Left lung (tissue), 10 donors: ENCODE results near the gene YJEFN3. TPM values are rescaled to one million over a fixed set of nuclear protein-coding genes. Genes with fewer than 3 reads are reported as not detected.

Source experiments
- ATAC-seq: fragments of 200-7000 bp; cut with Tn5 transposase; one replicate; pipeline ENCODE4 v1.9.1; 2020; ENCODE audit warnings: moderate library complexity
- DNase-seq, 4 donors: peaks; one replicate each; pipeline ENCODE4 v3.0.0-alpha.2; 2013 to 2020
- H3K27ac ChIP-seq, 2 donors: fragments of 200-600 bp; sonication (generic) in 1 of 2; one replicate each; pipeline versions ENCODE4 v1.5.0 to v1.8.0; 2020 to 2021
- H3K27me3 ChIP-seq, 2 donors: fragments of 200-600 bp; sonication (generic) in 1 of 2; one replicate each; pipeline versions ENCODE4 v1.5.0 to v1.8.0; 2020 to 2021
- H3K36me3 ChIP-seq, 2 donors: fragments of 200-600 bp; sonication (generic) in 1 of 2; one replicate each; pipeline versions ENCODE4 v1.5.0 to v1.8.0; 2020 to 2021
- H3K4me1 ChIP-seq, 2 donors: fragments of 200-600 bp; one replicate each; pipeline ENCODE4 v1.8.0; 2021
- H3K4me3 ChIP-seq, 2 donors: fragments of 200-600 bp; sonication (generic) in 1 of 2; one replicate each; pipeline versions ENCODE4 v1.5.0 to v1.8.0; 2020 to 2021; ENCODE audit warnings: mild to moderate bottlenecking in 1 of 2
- H3K9me3 ChIP-seq, 2 donors: fragments of 200-600 bp; sonication (generic) in 1 of 2; one replicate each; pipeline versions ENCODE4 v1.5.0 to v1.8.0; 2020 to 2021
- CTCF ChIP-seq, 2 donors: fragments of 200-600 bp; sonication (generic) in 1 of 2; IDR thresholded peaks; one replicate each; pipeline versions ENCODE4 v1.5.0 to v1.8.0; 2021; ENCODE audit warnings: antibody characterized with exemption in 2 of 2
- intact Hi-C, 2 donors: fragments of 100-400 bp; cut with DNase I; formaldehyde crosslinking; loops; one replicate each; pipeline versions ENCODE4 v1.11.2 to v1.14.2; 2022
- polyA plus RNA-seq, 6 donors: library from polyadenylated mRNA; unstranded; fragments of 120-200 nt; gene quantifications; one replicate each; pipeline ENCODE4 v1.2.1, GENCODE V29; 2013; ENCODE audit not compliant: insufficient read length in 6 of 6
- total RNA-seq, 2 donors: library from RNA; stranded (reverse); fragmentation: NEBNext Ultra II Directional; extraction: Animal tissue kit (Norgen Biotek cat#: 25700); gene quantifications; one replicate each; pipeline ENCODE4 v1.2.1, GENCODE V29; 2021
- donor health status: DM: no; HTN: yes; CAD: no.
- donor health status: DM: no; HTN: no; CAD: no.

The YJEFN3 gene
- total and polyA plus RNA-seq, 8 donors = 2.7 to 13.6 (median 11.0) TPM

DNA sequence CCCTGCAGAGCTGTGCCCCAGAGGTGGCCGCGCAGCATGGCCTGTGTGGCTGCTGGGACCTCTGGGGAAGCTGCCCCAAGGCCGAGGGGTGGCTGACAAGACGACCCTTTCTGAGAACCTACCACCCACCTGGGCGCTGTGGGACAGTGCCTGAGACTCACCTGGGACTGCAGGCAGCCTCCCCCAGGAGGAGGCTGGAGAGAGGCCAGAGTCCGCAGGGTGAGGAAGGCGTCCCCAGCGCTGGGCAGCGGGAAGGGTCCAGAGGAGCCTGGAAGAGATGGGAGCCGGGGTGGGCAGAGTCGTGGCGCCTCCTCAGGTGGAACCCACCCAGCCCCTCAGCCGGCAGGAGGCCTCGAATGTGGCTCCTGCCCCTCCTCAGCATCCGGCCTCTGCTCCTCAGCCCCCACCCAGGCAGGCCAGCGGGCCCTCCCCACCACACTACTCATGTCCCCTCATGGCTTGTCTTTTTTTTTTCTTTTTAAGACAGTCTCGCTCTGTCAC, 34.7 kb downstream of the YJEFN3 start:
- intact Hi-C loops = no loop called here
- no peak for TF ChIP-seq CTCF (IDR thresholded peaks at IDR 0.05)

GRCh38 chr19:19566306-19566705, 37.6 kb downstream of the YJEFN3 start:
- Histone ChIP-seq H3K27ac (no peak overlapping the region), H3K36me3 (peaks cover 0 to 7% of the 10 kb centered on the region in 2 donors), H3K4me3 (no peak overlapping the region), H3K4me1 (no peaks in the 10 kb centered on the region), H3K27me3 (no peaks in the 10 kb centered on the region), H3K9me3 (no peaks in the 10 kb centered on the region)
- intact Hi-C loops = no loop called here
- no peak for ATAC-seq
- TF ChIP-seq CTCF (IDR thresholded peaks at IDR 0.05) = no peak
- DNase-seq = no peak

More for the DNA sequence above, 34.7 kb downstream of the YJEFN3 start:
- Histone ChIP-seq H3K36me3 (no peaks in the 10 kb centered on the region), H3K27ac (no peak overlapping the region), H3K9me3 (no peaks in the 10 kb centered on the region), H3K4me3 (no peak overlapping the region), H3K27me3 (no peaks in the 10 kb centered on the region), H3K4me1 (no peaks in the 10 kb centered on the region)
- DNase-seq = no peak
- no peak for ATAC-seq

- no peaks in the 10 kb centered on the region for H3K4me1 ChIP-seq
- TF ChIP-seq CTCF (IDR thresholded peaks at IDR 0.05) = no peak
- H3K9me3 ChIP-seq = no peaks in the 10 kb centered on the region
- DNase-seq (no peak), ATAC-seq (no peak)
- no peak overlapping the region for H3K27ac ChIP-seq
- intact Hi-C loops = no loop called here
- H3K4me3 ChIP-seq = no peak overlapping the region
- H3K36me3 ChIP-seq = peaks cover 0 to 7% of the 10 kb centered on the region in 2 donors
- no peaks in the 10 kb centered on the region for H3K27me3 ChIP-seq
Measured at GRCh38 chr19:19567391-19567790, 38.7 kb downstream of the YJEFN3 start.

DNA sequence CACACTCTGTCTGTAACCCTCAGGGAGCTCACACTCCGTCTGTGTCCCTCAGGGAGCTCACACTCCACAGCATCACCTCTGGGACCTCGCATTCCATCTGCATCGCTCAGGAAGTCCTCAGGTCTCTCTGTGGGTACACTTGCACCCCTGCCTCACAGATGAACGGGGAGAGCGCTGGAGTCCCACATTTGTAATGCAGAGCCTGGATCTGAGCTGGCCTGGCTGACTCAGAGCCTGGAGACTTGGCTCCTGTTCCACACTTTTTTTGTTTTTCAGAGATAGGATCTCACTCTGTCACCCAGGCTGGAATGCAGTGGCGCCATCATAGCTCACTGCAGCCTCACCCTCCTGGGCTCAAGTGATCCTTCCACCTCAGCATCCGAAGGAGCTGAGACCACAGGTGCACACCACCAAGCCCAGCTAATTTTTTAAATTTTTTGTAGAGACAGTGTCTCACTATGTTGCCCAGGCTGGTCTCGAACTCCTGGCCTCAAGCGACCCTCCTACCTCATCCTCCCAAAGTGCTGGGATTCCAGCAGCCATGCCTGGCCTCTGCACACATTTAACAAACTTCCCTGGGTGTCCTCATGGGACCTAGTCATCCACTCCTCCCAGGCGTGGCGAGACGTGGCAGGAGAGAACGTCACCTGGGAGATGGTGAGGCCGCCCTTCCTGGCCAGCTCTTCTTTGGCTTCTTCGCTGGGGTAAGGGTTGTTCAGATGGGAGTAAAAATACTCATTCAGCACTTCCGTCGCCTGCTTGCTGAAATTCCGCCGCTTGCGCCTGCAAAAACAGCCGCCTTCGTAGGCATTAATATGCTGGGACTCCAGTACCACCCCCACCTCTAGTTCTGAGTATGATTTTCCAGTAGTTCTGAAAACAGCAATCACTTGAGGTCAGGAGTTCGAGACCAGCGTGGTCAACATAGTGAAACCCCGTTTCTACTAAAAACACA, 40.4 kb downstream of the YJEFN3 start:
- Histone ChIP-seq H3K4me3 (no peak overlapping the region), H3K4me1 (no peaks in the 10 kb centered on the region), H3K27ac (no peak overlapping the region), H3K36me3 (peaks cover 0 to 7% of the 10 kb centered on the region in 2 donors), H3K27me3 (no peaks in the 10 kb centered on the region), H3K9me3 (no peaks in the 10 kb centered on the region)
- intact Hi-C loops = no loop called here
- ATAC-seq (no peak), DNase-seq (no peak)
- no peak for TF ChIP-seq CTCF (IDR thresholded peaks at IDR 0.05)

- no peaks in the 10 kb centered on the region for H3K27me3 ChIP-seq
- H3K36me3 ChIP-seq = peaks cover 0 to 7% of the 10 kb centered on the region in 2 donors
- H3K9me3 ChIP-seq = no peaks in the 10 kb centered on the region
- H3K27ac ChIP-seq = no peak overlapping the region
- intact Hi-C loops = no loop called here
- DNase-seq (no peak), ATAC-seq (no peak)
- H3K4me3 ChIP-seq = no peak overlapping the region
- H3K4me1 ChIP-seq = no peaks in the 10 kb centered on the region
- no peak for TF ChIP-seq CTCF (IDR thresholded peaks at IDR 0.05)
Measured at GRCh38 chr19:19570571-19570970, 41.9 kb downstream of the YJEFN3 start.
